ENCODE measurements around the gene GFOD2. TPM values are rescaled to one million over a fixed set of nuclear protein-coding genes. Genes with fewer than 3 reads are reported as not detected.

The GFOD2 gene
- total and polyA plus RNA-seq, 2 of the 13 experiments (the other 11 are each of a cell fraction or from before 2014, with no cell fraction given) = 11.1 to 17.2 TPM

GRCh38 chr16:67667817-67668494 is 51.2 kb downstream of the GFOD2 start (continued):
- TF ChIP-seq, protein P1, sequence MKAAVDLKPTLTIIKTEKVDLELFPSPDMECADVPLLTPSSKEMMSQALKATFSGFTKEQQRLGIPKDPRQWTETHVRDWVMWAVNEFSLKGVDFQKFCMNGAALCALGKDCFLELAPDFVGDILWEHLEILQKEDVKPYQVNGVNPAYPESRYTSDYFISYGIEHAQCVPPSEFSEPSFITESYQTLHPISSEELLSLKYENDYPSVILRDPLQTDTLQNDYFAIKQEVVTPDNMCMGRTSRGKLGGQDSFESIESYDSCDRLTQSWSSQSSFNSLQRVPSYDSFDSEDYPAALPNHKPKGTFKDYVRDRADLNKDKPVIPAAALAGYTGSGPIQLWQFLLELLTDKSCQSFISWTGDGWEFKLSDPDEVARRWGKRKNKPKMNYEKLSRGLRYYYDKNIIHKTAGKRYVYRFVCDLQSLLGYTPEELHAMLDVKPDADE (CRISPR knock-in tag; IDR thresholded peaks at IDR 0.05) = no peak
- TF ChIP-seq ZNF451 (CRISPR knock-in tag; IDR thresholded peaks at IDR 0.05) = peak; percentile 86
- 0 out of 2 replicates have a peak, but pooled peaks have one; percentile 15 for TF ChIP-seq HNF1B (CRISPR knock-in tag; IDR thresholded peaks at IDR 0.05)
- TF ChIP-seq KMT2B (CRISPR knock-in tag; IDR thresholded peaks at IDR 0.05) = no peak
- TF ChIP-seq ZBTB4 (CRISPR knock-in tag; IDR thresholded peaks at IDR 0.05; ENCODE audit: borderline replicate concordance) = 0 out of 2 replicates have a peak, but pooled peaks have one; percentile 16
- no peak for TF ChIP-seq SMAD3 (CRISPR knock-in tag; IDR thresholded peaks at IDR 0.05)
- peak; percentile 84 for TF ChIP-seq U2AF1 (optimal IDR thresholded peaks at IDR 0.05; ENCODE audit: low read depth, low read length)
- 0 out of 2 replicates have a peak, but pooled peaks have one; percentile 18 for TF ChIP-seq ZNF552 (CRISPR knock-in tag; IDR thresholded peaks at IDR 0.05; ENCODE audit: borderline replicate concordance)
- TF ChIP-seq ZNF841 (CRISPR knock-in tag; IDR thresholded peaks at IDR 0.05; ENCODE audit: borderline replicate concordance) = no peak
- TF ChIP-seq ADNP (CRISPR knock-in tag; IDR thresholded peaks at IDR 0.05) = no peak
- TF ChIP-seq, protein P2, sequence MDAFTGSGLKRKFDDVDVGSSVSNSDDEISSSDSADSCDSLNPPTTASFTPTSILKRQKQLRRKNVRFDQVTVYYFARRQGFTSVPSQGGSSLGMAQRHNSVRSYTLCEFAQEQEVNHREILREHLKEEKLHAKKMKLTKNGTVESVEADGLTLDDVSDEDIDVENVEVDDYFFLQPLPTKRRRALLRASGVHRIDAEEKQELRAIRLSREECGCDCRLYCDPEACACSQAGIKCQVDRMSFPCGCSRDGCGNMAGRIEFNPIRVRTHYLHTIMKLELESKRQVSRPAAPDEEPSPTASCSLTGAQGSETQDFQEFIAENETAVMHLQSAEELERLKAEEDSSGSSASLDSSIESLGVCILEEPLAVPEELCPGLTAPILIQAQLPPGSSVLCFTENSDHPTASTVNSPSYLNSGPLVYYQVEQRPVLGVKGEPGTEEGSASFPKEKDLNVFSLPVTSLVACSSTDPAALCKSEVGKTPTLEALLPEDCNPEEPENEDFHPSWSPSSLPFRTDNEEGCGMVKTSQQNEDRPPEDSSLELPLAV (CRISPR knock-in tag; conservative IDR thresholded peaks at IDR 0.05; ENCODE audit: low read depth) = no peak
- TF ChIP-seq ZNF275 (CRISPR knock-in tag; IDR thresholded peaks at IDR 0.05; ENCODE audit: borderline replicate concordance) = no peak; the same call in 1 of the 2 replicates
- peak; percentile 13; the same call in 1 of the 2 replicates for TF ChIP-seq SIN3B (IDR thresholded peaks at IDR 0.05; ENCODE audit: low read length)
- 0 out of 2 replicates have a peak, but pooled peaks have one; percentile 63 for TF ChIP-seq KDM4B (CRISPR knock-in tag; IDR thresholded peaks at IDR 0.05)
- no peak for TF ChIP-seq ZNF563 (CRISPR knock-in tag; IDR thresholded peaks at IDR 0.05)
- no peak for TF ChIP-seq ASH2L (IDR thresholded peaks at IDR 0.05; ENCODE audit: insufficient read length, low read depth, low read length)
- no peak for TF ChIP-seq NFE2L2 (IDR thresholded peaks at IDR 0.05; ENCODE audit: low read length)
- TF ChIP-seq, protein P3, sequence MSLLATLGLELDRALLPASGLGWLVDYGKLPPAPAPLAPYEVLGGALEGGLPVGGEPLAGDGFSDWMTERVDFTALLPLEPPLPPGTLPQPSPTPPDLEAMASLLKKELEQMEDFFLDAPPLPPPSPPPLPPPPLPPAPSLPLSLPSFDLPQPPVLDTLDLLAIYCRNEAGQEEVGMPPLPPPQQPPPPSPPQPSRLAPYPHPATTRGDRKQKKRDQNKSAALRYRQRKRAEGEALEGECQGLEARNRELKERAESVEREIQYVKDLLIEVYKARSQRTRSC (CRISPR knock-in tag; IDR thresholded peaks at IDR 0.05; ENCODE audit: low read depth) = no peak
- no peak; the same call in 1 of the 2 replicates for TF ChIP-seq POLR2AphosphoS5 (IDR thresholded peaks at IDR 0.05; ENCODE audit: low read depth, low read length)
